Measurements from ENCODE around the gene ATF6.
"Not testable (repeated sequence)": the region's sequence is repeated elsewhere in the genome, so short reads cannot be mapped to it uniquely, and the experiment has no call there.

The ATF6 gene

DNA sequence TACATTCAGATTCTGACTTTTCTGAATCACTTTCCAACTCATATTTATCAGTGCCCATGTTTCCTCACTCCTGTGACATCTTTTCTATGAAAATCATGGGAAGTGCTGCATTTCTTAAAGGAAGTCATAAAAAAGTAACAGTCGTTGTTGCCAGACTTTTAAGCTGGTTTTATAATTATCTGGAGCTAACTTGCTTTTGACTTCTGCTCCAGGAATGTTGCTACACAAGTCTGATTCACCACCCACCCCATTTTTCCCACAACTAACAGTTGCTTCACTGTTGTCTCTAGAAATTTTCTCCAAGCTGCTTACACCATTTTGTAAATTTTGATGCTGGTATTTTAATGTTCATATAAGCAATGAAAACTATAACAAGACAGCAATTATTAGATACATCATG is 32.6 kb upstream of the ATF6 start:
- DNase-seq (ENCODE audit: low read depth): no peak

DNA sequence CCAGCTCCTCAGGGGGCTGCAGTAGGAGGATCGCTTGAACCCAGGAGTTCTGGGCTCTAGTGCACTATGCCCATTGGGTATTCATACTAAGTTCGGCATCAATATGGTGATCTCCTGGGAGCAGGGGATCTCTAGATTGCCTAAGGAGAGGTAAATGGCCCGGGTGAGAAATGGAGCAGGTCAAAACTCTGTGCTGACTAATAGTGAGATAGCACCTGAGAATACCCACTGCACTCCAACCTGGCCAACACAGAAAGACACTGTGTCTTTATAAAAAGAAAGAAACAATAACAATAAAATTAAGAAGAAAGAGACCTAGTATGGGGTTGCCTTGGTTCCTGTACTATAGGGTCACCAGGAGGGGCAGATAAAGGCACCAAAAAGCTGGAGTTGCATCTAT is 30.3 kb upstream of the ATF6 start:
- DNase-seq (ENCODE audit: low read depth): no peak

DNA sequence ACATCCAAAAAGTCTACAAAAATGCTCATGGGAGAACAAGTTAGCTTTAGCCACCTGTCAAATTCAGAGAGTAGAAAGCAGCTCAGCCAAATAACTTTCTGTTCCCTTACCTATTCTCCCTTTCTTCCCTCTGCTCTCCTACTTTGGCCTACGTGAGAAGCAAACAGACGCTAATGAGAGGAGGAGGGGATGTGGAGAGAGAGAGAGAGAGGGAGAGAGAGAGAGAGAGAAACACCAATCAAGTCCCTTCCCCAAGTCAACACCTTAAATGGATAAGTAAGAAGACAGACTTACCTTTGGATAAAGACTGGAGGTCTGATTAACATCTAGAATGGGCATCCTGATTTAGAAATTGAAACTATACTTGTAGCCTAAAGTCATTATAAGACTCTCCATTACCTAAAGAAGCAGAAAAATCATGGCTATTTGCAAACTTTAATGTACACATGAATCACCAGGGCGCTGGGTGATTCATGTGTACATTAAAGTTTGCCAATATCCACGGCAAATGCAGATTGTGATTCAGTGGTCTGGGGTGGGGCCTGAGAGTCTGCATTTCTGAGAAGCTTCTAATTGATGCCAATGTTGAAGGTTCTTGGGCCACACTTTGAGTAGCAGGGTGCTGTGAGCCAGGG is 29.7 kb upstream of the ATF6 start:
- DNase-seq (ENCODE audit: low read depth): no peak

DNA sequence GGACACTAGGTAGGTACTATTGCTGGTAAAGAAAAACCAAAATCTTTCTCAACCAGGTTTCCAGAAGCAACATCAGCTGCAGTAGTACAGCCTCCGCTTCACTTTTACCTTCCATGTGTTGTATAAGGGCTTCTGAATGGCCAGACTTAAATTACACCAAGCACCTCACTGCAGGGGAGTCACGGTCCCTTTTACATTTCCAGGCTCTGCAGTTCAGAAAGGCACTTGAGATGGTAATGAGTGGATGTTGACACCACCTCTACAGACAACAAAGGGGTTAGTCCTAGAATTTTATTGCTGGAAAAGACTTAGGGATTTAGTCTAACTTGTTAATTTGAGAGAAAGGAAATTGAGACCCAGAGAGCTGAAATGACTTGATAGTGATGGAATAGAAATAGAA is 28.5 kb upstream of the ATF6 start:
- DNase-seq (ENCODE audit: low read depth): no peak

DNA sequence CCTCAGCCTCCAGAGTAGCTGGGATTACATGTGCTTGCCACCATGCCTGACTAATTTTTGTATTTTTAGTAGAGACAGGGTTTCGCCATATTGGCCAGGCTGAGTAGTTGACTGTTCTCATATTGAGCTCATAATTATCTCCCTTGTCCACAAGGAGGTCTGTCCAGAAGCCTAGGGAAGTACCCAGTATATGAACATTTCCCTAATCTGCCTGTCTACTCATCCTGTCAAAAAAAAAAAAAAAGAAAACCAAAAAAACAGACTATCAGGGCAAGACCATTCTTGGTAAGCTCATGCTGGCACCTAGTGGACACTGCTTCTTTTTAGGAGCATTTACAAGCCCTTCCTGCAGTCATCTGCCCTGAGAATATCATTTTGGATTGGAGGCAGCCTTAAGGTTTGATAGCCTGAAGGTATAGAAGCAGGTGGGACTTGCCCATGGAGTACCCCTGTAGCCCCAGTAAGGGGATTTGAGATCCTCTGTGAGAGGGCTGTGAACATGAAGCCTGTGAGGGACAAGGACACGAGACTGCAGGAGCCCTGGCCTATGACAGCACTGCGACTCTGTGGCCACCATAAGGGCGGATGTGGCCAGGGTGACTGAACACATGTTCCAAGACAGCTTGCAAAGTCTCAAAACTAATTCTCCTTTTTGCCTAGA is 27.4 kb upstream of the ATF6 start:
- DNase-seq (ENCODE audit: low read depth): peak; percentile 49

DNA sequence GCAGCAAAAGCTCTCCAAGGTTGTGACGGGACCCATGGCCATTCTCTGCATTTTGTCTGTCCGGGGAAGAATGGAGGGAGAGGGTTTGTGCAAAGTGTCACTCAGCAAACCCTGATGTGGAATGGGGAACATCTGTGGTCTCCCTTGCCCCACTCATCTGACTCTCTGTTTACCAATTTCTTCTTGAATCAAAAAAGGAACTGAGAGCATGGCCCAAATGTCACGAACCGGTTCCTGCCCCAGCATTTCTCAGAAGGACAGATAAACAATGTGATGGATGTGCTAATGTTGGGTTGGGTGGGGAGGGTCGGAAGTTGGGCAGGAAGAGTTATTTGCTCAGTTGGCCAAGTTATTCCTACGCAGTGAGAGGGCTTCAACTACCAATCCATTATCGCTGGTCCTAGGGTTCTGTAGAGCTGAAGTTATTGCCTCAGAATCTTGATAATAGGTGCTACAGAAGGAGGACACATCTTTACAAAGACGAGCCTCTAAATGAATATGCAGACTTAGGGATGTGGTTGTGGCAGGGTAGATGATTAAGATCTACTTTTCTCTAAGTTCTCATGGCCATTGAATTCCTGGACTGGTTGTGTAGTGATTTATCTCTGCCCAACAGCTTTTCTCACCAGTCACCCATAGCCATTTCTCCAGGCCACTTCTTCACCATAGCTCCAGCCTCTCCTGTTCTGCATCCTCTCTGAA is 26.1 kb upstream of the ATF6 start:
- no peak for DNase-seq (ENCODE audit: low read depth)

DNA sequence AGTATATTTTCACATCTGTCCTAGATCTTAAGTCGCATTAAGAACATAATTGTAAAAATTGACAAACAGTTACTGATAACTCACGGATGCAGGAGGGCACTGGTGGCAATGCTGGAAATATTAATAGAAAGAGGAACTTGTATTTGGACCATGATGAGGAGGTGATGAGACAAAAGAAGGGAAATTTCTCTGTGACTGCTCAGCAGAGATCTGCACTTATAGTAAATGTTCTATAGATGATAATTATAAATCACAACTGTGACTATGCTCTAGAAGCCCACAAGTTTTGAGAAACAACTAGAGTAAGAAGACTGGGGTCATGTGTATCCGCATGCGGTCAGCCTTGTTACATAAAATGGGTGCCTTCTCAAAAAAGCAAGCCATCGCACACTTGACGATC is 25.2 kb upstream of the ATF6 start:
- no peak for DNase-seq (ENCODE audit: low read depth)

DNA sequence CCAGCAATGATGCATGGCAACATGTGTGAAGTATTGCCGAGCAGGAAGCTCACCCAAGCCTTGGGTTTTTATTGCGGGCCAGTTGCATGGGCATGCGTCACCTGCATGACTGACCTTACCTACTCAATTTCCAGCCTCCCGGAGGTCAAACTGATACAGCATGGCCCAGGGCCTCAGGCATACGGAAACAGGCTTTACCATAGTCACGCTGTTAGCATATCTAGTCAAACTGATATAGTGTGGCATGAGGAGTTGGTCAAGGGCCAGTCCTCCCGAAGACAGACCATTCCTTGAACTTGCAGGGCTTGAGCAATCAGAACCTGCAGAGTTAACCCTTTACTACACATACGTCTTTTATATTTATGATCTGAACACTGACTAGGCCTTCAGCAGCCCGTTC is 22.9 kb upstream of the ATF6 start:
- DNase-seq (ENCODE audit: low read depth): no peak

DNA sequence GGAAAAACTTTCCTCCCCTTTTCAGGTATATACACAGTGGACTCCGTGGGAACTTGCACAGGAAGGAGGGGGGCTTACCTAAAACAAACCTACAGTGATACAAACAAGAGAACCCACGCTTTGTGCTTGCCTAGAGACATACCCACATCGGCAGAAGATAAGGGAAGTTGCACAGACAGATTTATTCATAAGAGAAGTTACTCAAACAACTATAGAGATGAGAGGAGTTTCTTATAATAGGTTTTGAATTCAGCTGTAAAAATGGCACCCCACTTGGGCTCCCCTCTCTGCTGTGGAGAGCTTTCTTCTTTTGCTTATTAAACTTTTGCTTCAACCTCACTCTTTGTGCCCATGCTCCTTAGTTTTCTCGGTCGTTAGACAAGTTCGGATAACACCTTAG is 18.3 kb upstream of the ATF6 start:
- no peak for DNase-seq (ENCODE audit: low read depth)

DNA sequence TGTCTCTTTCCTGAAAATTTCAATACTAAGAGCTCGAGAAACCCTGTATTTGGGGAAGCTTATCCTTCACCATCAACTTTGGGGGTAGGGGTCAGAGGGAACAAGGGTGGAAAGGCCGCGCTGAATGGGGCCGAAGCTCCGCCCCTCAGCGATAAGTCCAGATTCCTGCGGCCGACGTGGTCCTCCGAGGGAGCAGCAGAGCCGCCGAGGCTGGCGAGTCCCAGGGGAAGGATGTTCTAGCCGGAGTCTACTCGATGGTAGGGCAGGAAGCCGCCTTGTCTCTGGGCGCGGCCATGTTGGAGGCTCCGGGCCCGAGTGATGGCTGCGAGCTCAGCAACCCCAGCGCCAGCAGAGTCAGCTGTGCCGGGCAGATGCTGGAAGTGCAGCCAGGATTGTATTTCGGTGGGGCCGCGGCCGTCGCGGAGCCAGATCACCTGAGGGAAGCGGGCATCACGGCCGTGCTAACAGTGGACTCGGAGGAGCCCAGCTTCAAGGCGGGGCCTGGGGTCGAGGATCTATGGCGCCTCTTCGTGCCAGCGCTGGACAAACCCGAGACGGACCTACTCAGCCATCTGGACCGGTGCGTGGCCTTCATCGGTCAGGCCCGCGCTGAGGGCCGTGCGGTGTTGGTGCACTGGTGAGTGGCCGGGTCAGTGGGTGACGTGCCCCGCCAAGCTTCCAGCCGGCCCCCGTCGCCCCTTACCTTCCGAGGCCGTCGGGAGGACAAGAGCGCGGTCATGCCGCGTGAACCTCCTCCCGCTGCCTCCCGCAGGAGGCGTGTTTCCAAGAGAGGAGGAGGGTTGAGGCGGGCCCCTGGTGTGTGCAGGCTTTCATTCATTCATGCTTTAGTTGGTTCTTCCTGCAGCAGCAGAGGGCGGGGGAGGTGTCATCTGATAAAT is 16.4 kb upstream of the ATF6 start, which contains the start of gene DUSP12:
Gene DUSP12, plus strand, starts transcription at position 278 of the 899 bp plus-strand sequence. Its CDS starts 16 bp downstream, at position 294.
- peak; percentile 78 for DNase-seq (ENCODE audit: low read depth)

DNA sequence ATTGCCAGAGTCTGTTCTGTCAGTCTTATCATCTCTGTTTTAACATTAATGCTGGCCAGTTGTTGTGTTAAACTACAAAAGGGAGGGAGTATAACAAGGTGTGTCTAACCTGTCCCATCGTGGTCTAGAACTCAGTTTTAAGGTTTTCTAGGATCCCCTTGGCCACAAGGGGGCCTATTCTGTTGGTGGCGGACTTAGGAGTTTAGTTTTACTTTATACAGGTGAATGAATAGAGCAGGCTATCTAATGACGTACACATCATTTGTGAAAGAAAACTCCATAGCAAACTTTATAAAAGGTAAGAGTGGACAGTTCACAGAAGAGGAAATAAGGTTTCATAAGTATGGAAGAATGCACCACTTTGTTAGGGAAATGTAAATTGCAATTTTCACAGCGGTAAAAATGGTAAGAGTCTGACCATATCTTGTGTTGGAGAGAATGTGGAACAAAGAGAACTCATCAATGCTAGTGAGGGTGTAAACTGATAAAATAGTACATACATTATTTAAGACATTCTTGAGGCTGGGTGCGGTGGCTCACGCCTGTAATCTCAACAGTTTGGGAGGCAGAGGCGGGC is 2.5 kb upstream of the ATF6 start:
- no peak for DNase-seq (ENCODE audit: low read depth)

DNA sequence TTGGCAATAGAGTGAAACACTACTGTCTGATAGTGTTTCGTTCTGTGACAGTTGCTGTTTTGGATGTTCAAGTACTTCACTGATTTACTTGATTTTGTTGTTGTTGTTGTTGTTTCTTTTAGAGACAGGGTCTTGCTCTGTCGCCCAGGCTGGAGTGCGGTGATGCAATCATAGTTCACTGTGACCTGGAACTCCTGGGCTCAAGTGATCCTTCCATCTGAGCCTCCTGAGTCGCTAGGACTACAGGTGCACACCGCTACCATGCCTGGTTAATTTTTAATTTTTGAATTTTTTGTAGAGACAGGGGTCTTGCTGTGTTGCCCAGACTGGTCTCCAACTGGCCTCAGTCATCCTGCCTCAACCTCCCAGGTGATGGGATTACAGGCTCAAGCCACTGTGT is 2.3 kb downstream of the ATF6 start:
- no peak for DNase-seq (ENCODE audit: low read depth)

DNA sequence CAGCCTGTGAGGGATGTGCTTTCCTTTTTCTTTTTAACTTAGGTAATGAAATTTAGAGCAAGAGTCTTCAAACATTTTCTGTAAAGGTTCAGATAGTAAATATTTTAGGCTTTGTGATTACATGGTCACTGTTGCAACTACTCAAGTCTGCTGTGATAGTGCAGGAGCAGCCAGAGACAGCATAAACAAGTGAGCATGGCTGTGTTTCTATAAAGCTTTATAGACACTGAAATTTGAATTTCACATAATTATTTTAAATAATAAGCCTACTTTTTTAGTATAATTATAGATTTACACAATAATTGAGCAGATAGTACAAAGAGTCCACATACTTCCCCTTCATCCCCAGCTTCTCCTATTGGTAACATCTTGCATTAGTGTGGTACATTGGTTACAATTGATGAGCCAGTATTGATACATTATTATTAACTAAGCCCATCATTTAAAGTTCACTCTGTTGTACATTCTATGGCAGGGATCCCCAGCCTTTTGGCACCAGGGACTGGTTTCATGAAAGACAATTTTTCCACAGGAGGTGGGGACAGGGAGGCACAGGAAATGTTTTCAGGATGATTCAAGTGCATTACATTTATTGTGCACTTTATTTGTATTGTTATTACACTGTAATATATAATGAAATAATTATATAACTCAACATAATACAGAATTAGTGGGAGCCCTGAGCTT is 3.0 kb downstream of the ATF6 start:
- DNase-seq (ENCODE audit: low read depth): no peak

DNA sequence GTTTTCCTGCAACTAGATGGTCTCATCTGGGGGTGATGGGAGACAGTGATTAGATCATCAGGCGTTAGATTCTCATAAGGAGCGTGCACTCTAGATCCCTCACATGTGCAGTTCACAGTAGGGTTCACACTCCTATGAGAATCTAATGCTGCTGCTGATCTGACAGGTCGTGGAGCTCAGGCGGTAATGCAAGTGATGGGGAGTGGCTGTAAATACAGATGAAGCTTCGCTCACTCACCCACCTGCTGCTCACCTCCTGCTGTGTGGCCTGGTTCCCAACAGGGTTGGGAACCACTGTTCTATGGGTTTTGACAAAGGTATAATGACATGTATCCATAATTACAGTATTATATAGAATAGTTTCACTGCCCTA is 3.5 kb downstream of the ATF6 start:
- DNase-seq (ENCODE audit: low read depth): not testable (repeated sequence)

DNA sequence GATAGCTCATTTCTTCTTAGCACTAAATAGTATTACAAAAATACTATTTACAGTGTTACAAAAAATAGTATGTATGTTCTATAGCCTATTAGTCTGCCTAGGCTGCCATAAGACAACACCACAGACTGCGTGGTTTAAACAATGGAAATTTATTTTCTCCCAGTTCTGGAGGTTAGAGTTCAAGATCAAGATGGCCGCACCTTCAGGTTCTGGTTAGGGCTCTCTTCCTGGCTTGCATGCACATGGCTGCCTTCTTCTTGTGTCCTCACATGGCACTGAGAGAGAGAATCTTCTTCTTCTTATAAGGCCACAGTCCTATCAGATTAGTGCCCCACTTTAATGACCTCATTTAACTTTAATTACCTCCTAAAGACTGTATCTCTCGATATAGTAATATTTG is 4.1 kb downstream of the ATF6 start:
- DNase-seq (ENCODE audit: low read depth): no peak

DNA sequence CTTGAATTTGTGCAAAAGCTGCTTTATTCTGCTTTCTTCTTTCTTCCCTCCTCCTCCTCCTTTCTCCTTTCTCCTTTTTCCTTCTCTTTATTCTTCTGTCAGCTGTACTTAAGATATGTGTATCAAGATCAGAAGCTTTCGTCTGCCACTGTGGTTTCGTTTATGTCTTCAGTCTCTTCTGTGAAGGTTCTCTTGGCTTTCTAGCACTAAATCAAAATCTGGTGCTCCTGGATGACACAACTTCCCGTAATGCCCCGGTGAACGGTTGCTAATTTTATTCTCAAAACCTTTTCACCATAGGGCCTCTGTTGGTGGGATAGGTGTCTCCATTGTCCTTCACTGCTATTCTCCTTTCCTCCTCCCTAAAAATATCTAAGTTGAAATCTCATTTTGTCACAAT is 5.0 kb downstream of the ATF6 start:
- no peak for DNase-seq (ENCODE audit: low read depth)

DNA sequence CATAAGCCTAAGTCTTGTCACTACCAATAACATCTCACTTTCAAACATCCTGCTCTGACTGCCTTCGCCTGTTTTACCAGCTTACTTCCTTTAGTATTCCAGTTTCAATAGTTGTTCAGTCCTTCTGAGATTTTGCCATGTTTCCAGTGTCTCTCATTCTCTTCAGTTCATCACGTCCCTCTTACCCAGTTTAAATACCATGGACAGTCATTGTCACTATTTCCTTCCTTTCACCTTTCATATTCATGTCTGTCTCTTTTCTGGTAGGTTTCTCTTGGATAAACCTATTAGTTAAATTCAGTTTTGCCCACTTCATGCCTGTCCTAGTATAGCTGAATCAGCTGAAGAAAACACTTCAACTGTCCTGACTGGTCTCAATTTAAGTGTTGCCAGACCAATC is 5.9 kb downstream of the ATF6 start:
- no peak for DNase-seq (ENCODE audit: low read depth)

DNA sequence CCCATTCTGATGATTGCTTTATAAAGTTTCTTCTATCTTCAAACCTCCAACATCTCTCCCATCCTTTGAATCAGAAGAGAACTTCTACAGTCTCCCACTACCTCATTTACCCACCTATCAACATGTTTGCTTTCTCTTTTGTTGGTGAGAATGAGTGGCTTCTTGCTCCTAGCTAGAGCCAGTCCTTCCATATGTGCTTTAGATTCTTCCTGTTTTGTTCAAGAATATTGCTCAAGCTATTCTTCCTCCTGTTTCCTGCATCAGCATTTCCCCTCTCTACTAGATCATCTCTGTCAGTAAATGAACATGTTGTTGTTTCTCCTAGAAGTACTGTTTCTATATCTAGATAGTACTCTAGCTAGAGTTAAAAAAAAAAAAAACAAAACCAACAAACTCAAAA is 6.3 kb downstream of the ATF6 start:
- DNase-seq (ENCODE audit: low read depth): no peak

DNA sequence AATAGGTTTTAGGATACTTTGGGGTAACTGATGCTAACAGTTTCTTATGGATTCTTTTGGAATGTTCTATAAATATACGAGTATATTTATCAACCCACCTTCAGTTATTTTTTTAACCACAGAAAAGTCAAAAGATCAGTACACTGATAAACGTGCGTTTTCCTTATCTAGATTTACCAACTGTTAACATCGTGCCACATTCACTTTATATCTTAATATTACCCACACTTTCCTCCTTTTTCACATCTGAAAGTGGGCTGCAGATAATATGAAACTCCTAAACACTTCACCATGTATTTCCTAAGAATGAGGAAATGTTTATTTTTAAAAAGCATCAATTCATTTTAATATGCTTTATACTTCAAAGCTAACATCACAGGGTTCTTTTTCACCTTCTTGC is 7.7 kb downstream of the ATF6 start:
- DNase-seq (ENCODE audit: low read depth): no peak

DNA sequence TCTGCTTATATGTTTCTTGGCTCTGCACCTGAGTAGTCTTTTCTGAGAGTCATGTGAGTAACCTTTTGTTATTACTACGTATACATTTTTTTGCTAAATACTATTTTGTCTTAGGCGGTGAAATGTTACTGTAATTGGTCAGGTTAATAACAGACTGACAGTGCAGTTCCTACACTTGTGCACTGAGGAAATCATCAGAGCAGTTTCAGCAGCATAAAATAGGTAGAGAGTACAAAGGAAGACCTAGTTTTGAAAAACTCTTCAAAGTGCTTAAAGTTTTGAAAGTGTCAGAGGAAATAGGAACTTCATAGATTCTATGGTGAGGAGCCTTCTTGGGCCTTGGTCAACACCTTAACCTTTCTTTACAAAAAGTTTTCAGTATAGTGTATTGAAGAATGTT is 11.1 kb downstream of the ATF6 start:
- no peak for DNase-seq (ENCODE audit: low read depth)

DNA sequence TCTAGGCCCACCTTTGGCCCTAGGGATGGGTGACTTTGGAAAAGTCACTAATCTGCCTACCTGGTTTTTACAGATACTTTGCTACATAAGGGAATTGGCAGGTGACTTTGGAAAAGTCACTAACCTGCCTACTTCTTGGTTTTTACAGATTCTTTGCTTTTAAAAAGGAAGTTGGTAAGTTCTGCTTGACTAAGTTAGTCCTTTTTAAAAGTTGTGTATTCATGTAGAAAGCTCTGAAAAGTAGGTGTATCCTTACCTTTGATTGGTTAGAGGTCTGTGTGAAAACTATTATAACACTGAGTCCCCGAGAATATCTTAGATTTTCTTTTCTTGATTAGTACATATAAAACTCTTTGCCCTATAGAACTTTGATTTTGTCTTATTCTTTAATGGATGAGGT is 12.4 kb downstream of the ATF6 start:
- no peak for DNase-seq (ENCODE audit: low read depth)

DNA sequence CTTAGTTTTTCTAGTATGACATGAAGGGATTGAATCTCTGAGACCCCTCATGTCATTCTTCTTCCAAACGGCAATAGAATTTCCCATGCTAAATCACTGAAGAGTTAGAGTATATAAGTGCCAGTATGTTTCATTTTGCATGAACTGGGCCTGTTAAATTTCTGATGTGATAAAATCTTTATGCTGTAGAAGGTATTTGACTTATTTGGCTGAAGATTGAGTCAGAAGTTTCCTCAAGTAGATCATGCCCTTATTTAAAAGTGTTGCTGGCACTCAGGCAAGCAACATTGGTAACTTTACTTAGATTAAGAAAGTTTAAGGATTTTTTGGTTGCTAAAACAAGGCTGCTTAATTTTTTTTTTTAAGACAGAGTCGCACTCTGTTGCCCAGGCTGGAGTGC is 13.3 kb downstream of the ATF6 start:
- no peak for DNase-seq (ENCODE audit: low read depth)
